HG02759 (cell line): ENCODE data around the gene NGF.
"Not testable (repeated sequence)": the region's sequence is repeated elsewhere in the genome, so short reads cannot be mapped to it uniquely, and the experiment has no call there.

Experiments used
- ATAC-seq: cut with Tn5 transposase; IDR thresholded peaks from one replicate; pipeline ENCODE4 v1.9.1; 2021; ENCODE audit warnings: mild to moderate bottlenecking, moderate library complexity; ENCODE audit not compliant: unreplicated experiment

NGF gene

GRCh38 chr1:115310581-115311473, 27.2 kb downstream of the NGF start:
- peak; percentile 61 for ATAC-seq

GRCh38 chr1:115309504-115309903, 28.5 kb downstream of the NGF start:
- not testable (repeated sequence) for ATAC-seq

GRCh38 chr1:115308969-115309368, 29.1 kb downstream of the NGF start:
- ATAC-seq: no peak

GRCh38 chr1:115307661-115308060, 30.4 kb downstream of the NGF start:
- no peak for ATAC-seq

- ATAC-seq: no peak
Measured at GRCh38 chr1:115306146-115306545, 31.9 kb downstream of the NGF start.

GRCh38 chr1:115303364-115303763, 34.7 kb downstream of the NGF start:
- no peak for ATAC-seq

GRCh38 chr1:115302390-115302961, 35.6 kb downstream of the NGF start:
- no peak for ATAC-seq

GRCh38 chr1:115301438-115302020, 36.5 kb downstream of the NGF start:
- no peak for ATAC-seq

- ATAC-seq: no peak
Measured at GRCh38 chr1:115300087-115300876, 37.8 kb downstream of the NGF start.

- ATAC-seq: no peak
Measured at GRCh38 chr1:115299266-115299665, 38.8 kb downstream of the NGF start.

GRCh38 chr1:115296981-115297380, 41.1 kb downstream of the NGF start:
- ATAC-seq: peak; percentile 72

GRCh38 chr1:115295904-115296696, 41.9 kb downstream of the NGF start:
- no peak for ATAC-seq

GRCh38 chr1:115293899-115294298, 44.1 kb downstream of the NGF start:
- no peak for ATAC-seq

GRCh38 chr1:115293006-115293405, 45.0 kb downstream of the NGF start:
- ATAC-seq: no peak

GRCh38 chr1:115291741-115292140, 46.3 kb downstream of the NGF start:
- no peak for ATAC-seq

- ATAC-seq: no peak
Measured at GRCh38 chr1:115289940-115290339, 48.1 kb downstream of the NGF start.

- ATAC-seq: no peak
Measured at GRCh38 chr1:115288591-115289198, 49.4 kb downstream of the NGF start.

- ATAC-seq: no peak
Measured at GRCh38 chr1:115286431-115287205, 51.4 kb downstream of the NGF start.

GRCh38 chr1:115284209-115284608, 53.8 kb downstream of the NGF start:
- no peak for ATAC-seq
